SK-N-SH (cell line): ENCODE results near the gene CCDC107. TPM values are rescaled to one million over a fixed set of nuclear protein-coding genes. Genes with fewer than 3 reads are reported as not detected.
A peak's percentile ranks its signal among the peaks of the same experiment; 100 is the strongest.

ENCODE experiments used
- CTCF ChIA-PET: fragments of 300-600, 350-600 bp; formaldehyde crosslinking; extraction: SDS; loops from one replicate; lab custom pipeline; 2021; lab: Yijun Ruan, JAX
- POLR2A ChIA-PET: fragments of 350-600 bp; sonication (Branson Sonifier 250); formaldehyde crosslinking; extraction: SDS; loops from one replicate; lab custom pipeline; 2020; ENCODE audit warnings: antibody characterized with exemption, inconsistent platforms; lab: Yijun Ruan, JAX
- DNase-seq: peaks from one replicate; pipeline ENCODE4 v3.0.0; 2012
- H2AFZ ChIP-seq: fragments of 200-600 bp; sonication (generic); 2 replicates; pipeline ENCODE4 v1.8.1; 2016; ENCODE audit warnings: antibody characterized with exemption, mild to moderate bottlenecking, low read depth
- H3F3A ChIP-seq: fragments of 200-600 bp; sonication (generic); replicated peaks from 2 replicates; pipeline ENCODE3; 2016; ENCODE audit warnings: antibody characterized with exemption, mild to moderate bottlenecking; ENCODE audit not compliant: insufficient read depth
- H3K27ac ChIP-seq, 2 experiments: fragments of 200-500 bp in 1 of 2; fragments of 200-600 bp in 1 of 2; sonication (Bioruptor generic) in 1 of 2; sonication (generic), shearing (Covaris generic) in 1 of 2; 2 replicates each; pipeline versions ENCODE4 v1.5.1 to v1.6.1; 2014 to 2016; ENCODE audit warnings: low read depth in 2 of 2, inconsistent platforms in 1 of 2, low read length in 1 of 2, mild to moderate bottlenecking in 1 of 2, mixed read lengths in 1 of 2
- H3K27me3 ChIP-seq: fragments of 200-600 bp; sonication (generic), shearing (Covaris generic); 2 replicates; pipeline ENCODE4 v1.6.1; 2016; ENCODE audit warnings: mixed run types; ENCODE audit not compliant: insufficient read depth
- H3K36me3 ChIP-seq, 2 experiments: fragments of 200-500 bp in 1 of 2; fragments of 200-600 bp in 1 of 2; sonication (Bioruptor generic) in 1 of 2; sonication (generic) in 1 of 2; replicated peaks in 1 of 2; 2 replicates each; pipeline versions ENCODE3 to v1.5.1; 2014 to 2016; ENCODE audit warnings: low read length in 1 of 2, mild to moderate bottlenecking in 1 of 2; ENCODE audit not compliant: insufficient read depth in 2 of 2, control insufficient read depth in 1 of 2
- H3K4me1 ChIP-seq, 2 experiments: fragments of 200-500 bp in 1 of 2; fragments of 200-600 bp in 1 of 2; sonication (Bioruptor generic) in 1 of 2; sonication (generic), shearing (Covaris generic) in 1 of 2; 2 replicates each; pipeline versions ENCODE4 v1.5.1 to v1.6.1; 2014 to 2016; ENCODE audit warnings: low read depth in 1 of 2, low read length in 1 of 2, mixed run types in 1 of 2; ENCODE audit not compliant: insufficient read depth in 2 of 2, control insufficient read depth in 1 of 2
- H3K4me2 ChIP-seq: fragments of 200-600 bp; sonication (generic), shearing (Covaris generic); 2 replicates; pipeline ENCODE4 v1.6.1; 2017; ENCODE audit warnings: mixed run types
- H3K4me3 ChIP-seq, 2 experiments: fragments of 200-500 bp in 1 of 2; fragments of 200-600 bp in 1 of 2; sonication (Bioruptor generic) in 1 of 2; sonication (generic), shearing (Covaris generic) in 1 of 2; 2 replicates each; pipeline versions ENCODE4 v1.5.1 to v1.8.1; 2014 to 2016; ENCODE audit warnings: low read depth in 2 of 2, inconsistent platforms in 1 of 2, low read length in 1 of 2, mild to moderate bottlenecking in 1 of 2, mixed read lengths in 1 of 2, moderate library complexity in 1 of 2
- H3K79me2 ChIP-seq: fragments of 200-600 bp; sonication (generic); 2 replicates; pipeline ENCODE4 v1.8.1; 2017; ENCODE audit warnings: mild to moderate bottlenecking; ENCODE audit not compliant: insufficient read depth
- H3K9ac ChIP-seq: fragments of 200-600 bp; sonication (generic); 2 replicates; pipeline ENCODE4 v1.6.1; 2017; ENCODE audit warnings: mixed run types
- H3K9me2 ChIP-seq: fragments of 200-600 bp; sonication (generic); 2 replicates; pipeline ENCODE4 v1.6.1; 2017; ENCODE audit warnings: mixed run types
- H3K9me3 ChIP-seq: fragments of 200-600 bp; sonication (generic); 2 replicates; pipeline ENCODE4 v1.6.1; 2017; ENCODE audit warnings: mixed run types, mild to moderate bottlenecking, moderate library complexity
- H4K20me1 ChIP-seq: fragments of 200-600 bp; sonication (generic); 2 replicates; pipeline ENCODE4 v1.6.1; 2017; ENCODE audit warnings: mild to moderate bottlenecking, mixed run types; ENCODE audit not compliant: insufficient read depth
- FOXM1 ChIP-seq: IDR thresholded peaks from 2 replicates; pipeline ENCODE4 v1.4.0; 2012; ENCODE audit warnings: low read depth, mild to moderate bottlenecking
- JUND ChIP-seq: IDR thresholded peaks from 2 replicates; pipeline ENCODE4 v1.4.0; 2012
- PBX3 ChIP-seq: IDR thresholded peaks from 2 replicates; pipeline ENCODE4; 2012
- TCF12 ChIP-seq: IDR thresholded peaks from 2 replicates; pipeline ENCODE4 v1.4.0; 2012
- USF1 ChIP-seq: IDR thresholded peaks from 2 replicates; pipeline ENCODE4 v1.4.0; 2012; ENCODE audit warnings: low read depth, borderline replicate concordance
- WGBS: methylation state at CpG from one replicate; pipeline ENCODE4 v1.1.6; 2017; ENCODE audit warnings: low lambda C conversion rate; 5-methylcytosine and 5-hydroxymethylcytosine counted together
- polyA plus RNA-seq, 3 experiments: library from polyadenylated mRNA; depleted of rRNA; stranded (reverse); fragments of >200 nt; gene quantifications; 2 replicates each; pipeline ENCODE4 v1.2.3, GENCODE V29; 2012

The CCDC107 gene
- polyA plus RNA-seq, 1 of the 3 experiments (the other 2 are of a cell fraction) = 22.0 TPM

GRCh38 chr9:35669331-35670145 is 11.4 kb downstream of the CCDC107 start:
- no peak overlapping the region for H3K4me3 ChIP-seq
- peaks cover 4% of the 10 kb centered on the region for H3F3A ChIP-seq
- no peak for DNase-seq
- H3K4me1 ChIP-seq = peaks cover 0 to 9% of the 10 kb centered on the region in 2 experiments; a peak in 1 of 4 replicates
- CTCF ChIA-PET = interaction anchor here (0.7 to 3.2 kb wide), 4 partner anchors 12 to 67 kb away, joined by 3 to 14 read pairs (median 6); partner anchors contain the start of genes CCDC107 and RMRP
- no peak overlapping the region for H3K9ac ChIP-seq
- peak overlapping the region in 1 of 2 experiments; percentile 48; a peak in 1 of 4 replicates for H3K27ac ChIP-seq
- POLR2A ChIA-PET = no interaction called here
- no peaks in the 10 kb centered on the region for H3K9me2 ChIP-seq
- 48% methylated on average over 6 of the region's 6 CpGs for WGBS
- no peaks in the 10 kb centered on the region for H4K20me1 ChIP-seq
- H3K79me2 ChIP-seq = peaks cover 5% of the 10 kb centered on the region; the same call in 1 of the 2 replicates
- 0 out of 2 replicates have a peak overlapping the region, but pooled peaks have one; percentile 30 for H2AFZ ChIP-seq
- no peaks in the 10 kb centered on the region for H3K36me3 ChIP-seq
- no peaks in the 10 kb centered on the region for H3K9me3 ChIP-seq
- TF ChIP-seq USF1 (no peak), PBX3 (no peak), TCF12 (no peak), JUND (no peak)
- no peaks in the 10 kb centered on the region for H3K27me3 ChIP-seq
- no peak overlapping the region for H3K4me2 ChIP-seq

GRCh38 chr9:35673132-35674024 is 15.3 kb downstream of the CCDC107 start, which contains the start of gene CA9:
CA9 (plus strand) TSS chr9:35673928; CDS start chr9:35673960, 32 bp downstream.
- POLR2A ChIA-PET = interaction anchor here (0.7 kb wide), 1 partner anchor 18 kb away, joined by 4 read pairs; no protein-coding TSS in a partner anchor
- Histone ChIP-seq H3K4me3 (no peak within 1 kb of the TSS), H3K36me3 (no peaks in the 10 kb centered on the region), H3K9me2 (no peaks in the 10 kb centered on the region), H3K79me2 (no peaks in the 10 kb centered on the region), H3K9ac (no peak within 1 kb of the TSS), H3K27ac (no peak within 1 kb of the TSS), H3K4me1 (peaks cover 0 to 13% of the 10 kb centered on the region in 2 experiments; a peak in 1 of 4 replicates), H3K4me2 (0 out of 2 replicates have a peak within 1 kb of the TSS, but pooled peaks have one; percentile 32), H3K27me3 (no peaks in the 10 kb centered on the region), H4K20me1 (no peaks in the 10 kb centered on the region), H2AFZ (no peak within 1 kb of the TSS), H3F3A (peaks cover 8% of the 10 kb centered on the region), H3K9me3 (no peaks in the 10 kb centered on the region)
- TF ChIP-seq TCF12 (peak; percentile 12; the same call in 1 of the 2 replicates), FOXM1 (no peak)
- DNase-seq = no peak
- 89% methylated on average over 5 of the region's 10 CpGs for WGBS
- CTCF ChIA-PET = interaction anchor here (1.0 to 3.2 kb wide), 4 partner anchors 8 to 55 kb away, joined by 5 to 23 read pairs (median 14); partner anchors contain the start of genes ARHGEF39, CCDC107 and RMRP
